Endodermal cell (in vitro differentiated cells): ENCODE data around the gene AP1B1. TPM values are rescaled to one million over a fixed set of nuclear protein-coding genes. Genes with fewer than 3 reads are reported as not detected.

ENCODE experiments used
- DNase-seq: peaks from one replicate; pipeline ENCODE4 v3.0.0-alpha.2; 2017
- H3K27ac ChIP-seq: 2 replicates; pipeline ENCODE4 v1.5.1; 2013; ENCODE audit warnings: mild to moderate bottlenecking, low read depth, low read length, moderate library complexity
- H3K27me3 ChIP-seq: 2 replicates; pipeline ENCODE4 v1.6.1; 2013; ENCODE audit warnings: mild to moderate bottlenecking, low read length, moderate library complexity; ENCODE audit not compliant: insufficient read depth, control insufficient read depth, poor library complexity, severe bottlenecking
- H3K36me3 ChIP-seq: 2 replicates; pipeline ENCODE4 v1.7.0; 2013; ENCODE audit warnings: mild to moderate bottlenecking, low read length, moderate library complexity; ENCODE audit not compliant: control insufficient read depth, insufficient read depth
- H3K4me1 ChIP-seq: one replicate; pipeline ENCODE4 v1.7.0; 2013; ENCODE audit warnings: low read length; ENCODE audit not compliant: control insufficient read depth, insufficient read depth
- H3K4me3 ChIP-seq: 2 replicates; pipeline ENCODE4 v1.5.1; 2013; ENCODE audit warnings: mild to moderate bottlenecking, low read length, moderate library complexity
- H3K9ac ChIP-seq: 2 replicates; pipeline ENCODE4 v1.6.1; 2013; ENCODE audit warnings: mild to moderate bottlenecking, low read length, moderate library complexity; ENCODE audit not compliant: poor library complexity, severe bottlenecking; ENCODE audit errors: extremely low read depth
- H3K9me3 ChIP-seq: 2 replicates; pipeline ENCODE4 v1.6.1; 2013; ENCODE audit warnings: mild to moderate bottlenecking, low read length, moderate library complexity; ENCODE audit not compliant: control insufficient read depth
- H3K27ac Mint-ChIP-seq: 2 replicates; pipeline ENCODE4 v1.8.0; 2020; ENCODE audit warnings: mixed read lengths
- H3K27me3 Mint-ChIP-seq: 2 replicates; pipeline ENCODE4 v1.8.0; 2021; ENCODE audit warnings: mild to moderate bottlenecking, mixed read lengths; ENCODE audit not compliant: insufficient read depth
- H3K36me3 Mint-ChIP-seq: 2 replicates; pipeline ENCODE4 v1.8.0; 2020; ENCODE audit warnings: low read depth, mixed read lengths
- H3K4me1 Mint-ChIP-seq: 2 replicates; pipeline ENCODE4 v1.8.0; 2020; ENCODE audit warnings: mixed read lengths
- H3K4me3 Mint-ChIP-seq: 2 replicates; pipeline ENCODE4 v1.8.0; 2020; ENCODE audit warnings: mild to moderate bottlenecking, moderate library complexity, mixed read lengths
- H3K9me3 Mint-ChIP-seq: 2 replicates; pipeline ENCODE4 v1.8.0; 2020; ENCODE audit warnings: mild to moderate bottlenecking, mixed read lengths
- CTCF ChIP-seq: fragments of 200-600 bp; sonication (generic); conservative IDR thresholded peaks from 2 replicates; pipeline ENCODE4 v1.5.0; 2021; ENCODE audit warnings: antibody characterized with exemption, mild to moderate bottlenecking
- WGBS, 2 experiments: methylation state at CpG; one replicate each; pipeline versions ENCODE4 v1.1.5 to v1.1.7; 2013; ENCODE audit warnings: missing lambda C conversion rate in 2 of 2, mixed read lengths in 1 of 2; ENCODE audit not compliant: insufficient coverage in 1 of 2, insufficient read length in 1 of 2; 5-methylcytosine and 5-hydroxymethylcytosine counted together
- total RNA-seq, 2 donors: library from RNA; stranded (reverse); fragmentation: NEBNext Ultra II Directional in 1 of 2; extraction: Animal tissue kit (Norgen Biotek cat#: 25700) in 1 of 2; gene quantifications; 2 replicates in 1 of 2; 3 replicates in 1 of 2; pipeline ENCODE4 v1.2.1, GENCODE V29; 2021

The AP1B1 gene
- total RNA-seq, 2 donors from 2014 or later, result 64.9 to 76.6 TPM

- WGBS, 2 experiments, result 85 to 88% methylated on average over 4 to 6 of the region's 6 CpGs
- H3K4me3 Mint-ChIP-seq, result no peak overlapping the region
- H3K27ac Mint-ChIP-seq, result no peak overlapping the region
These were observed 5.6 kb downstream of the AP1B1 start for GRCh38 chr22:29382580-29383302.

GRCh38 chr22:29380856-29381255 is 7.5 kb downstream of the AP1B1 start:
- Histone ChIP-seq H3K27me3 (no peaks in the 10 kb centered on the region), H3K27ac (no peak overlapping the region), H3K9me3 (no peaks in the 10 kb centered on the region), H3K4me3 (no peak overlapping the region), H3K4me1 (peaks cover 14% of the 10 kb centered on the region), H3K9ac (no peak overlapping the region), H3K36me3 (peaks cover 46% of the 10 kb centered on the region)
- 88 to 92% methylated on average over 6 of the region's 6 CpGs for WGBS, 2 experiments
- no peak for TF ChIP-seq CTCF
- Mint-ChIP-seq H3K27me3 (no peaks in the 10 kb centered on the region), H3K9me3 (no peaks in the 10 kb centered on the region), H3K4me3 (no peak overlapping the region), H3K27ac (no peak overlapping the region), H3K36me3 (peaks cover 22% of the 10 kb centered on the region), H3K4me1 (peaks cover 19% of the 10 kb centered on the region)
- DNase-seq, result no peak

More at GRCh38 chr22:29382580-29383302, 5.6 kb downstream of the AP1B1 start:
- no peak for TF ChIP-seq CTCF
- Mint-ChIP-seq H3K9me3 (no peaks in the 10 kb centered on the region), H3K36me3 (peaks cover 15% of the 10 kb centered on the region), H3K27me3 (no peaks in the 10 kb centered on the region), H3K4me1 (peaks cover 25% of the 10 kb centered on the region)
- Histone ChIP-seq H3K36me3 (peaks cover 36% of the 10 kb centered on the region), H3K9ac (no peak overlapping the region), H3K27me3 (no peaks in the 10 kb centered on the region), H3K4me3 (peak overlapping the region; percentile 64), H3K9me3 (no peaks in the 10 kb centered on the region), H3K27ac (no peak overlapping the region), H3K4me1 (peaks cover 15% of the 10 kb centered on the region)
- DNase-seq, result no peak

- peaks cover 15% of the 10 kb centered on the region for H3K4me1 Mint-ChIP-seq
These were observed 8.2 kb downstream of the AP1B1 start for GRCh38 chr22:29380032-29380781.

More at GRCh38 chr22:29380032-29380781, 8.2 kb downstream of the AP1B1 start:
- no peaks in the 10 kb centered on the region for H3K9me3 Mint-ChIP-seq
- Histone ChIP-seq H3K9me3 (no peaks in the 10 kb centered on the region), H3K9ac (no peak overlapping the region), H3K27me3 (no peaks in the 10 kb centered on the region), H3K27ac (no peak overlapping the region), H3K36me3 (peaks cover 46% of the 10 kb centered on the region), H3K4me1 (peaks cover 10% of the 10 kb centered on the region), H3K4me3 (no peak overlapping the region)
- H3K4me3 Mint-ChIP-seq, result no peak overlapping the region
- no peak for TF ChIP-seq CTCF
- H3K27ac Mint-ChIP-seq, result no peak overlapping the region
- peaks cover 22% of the 10 kb centered on the region for H3K36me3 Mint-ChIP-seq
- WGBS, 2 experiments, result 93 to 97% methylated on average over 5 to 6 of the region's 6 CpGs
- H3K27me3 Mint-ChIP-seq, result no peaks in the 10 kb centered on the region
- no peak for DNase-seq
